IMR-90 (cell line): Measurements from ENCODE around the gene CHPT1. TPM values are rescaled to one million over a fixed set of nuclear protein-coding genes. Genes with fewer than 3 reads are reported as not detected.

Experiments
- ATAC-seq: fragments of 200-7000 bp; cut with Tn5 transposase; 2 replicates; pipeline ENCODE4 v1.9.1; 2020; ENCODE audit warnings: low read depth, mild to moderate bottlenecking, moderate library complexity
- BruUV-seq: library from RNA; stranded (reverse); fragments of 400-500 nt; replicated peaks from 2 replicates; lab custom pipeline; 2021; lab: Mats Ljungman, UMichigan
- CTCF ChIA-PET: fragments of 300-600 bp; formaldehyde crosslinking; extraction: SDS; loops from one replicate; lab custom pipeline; 2021; ENCODE audit warnings: antibody characterized with exemption; lab: Yijun Ruan, JAX
- POLR2A ChIA-PET: fragments of 300-600 bp; sonication (Branson Sonifier 250); formaldehyde crosslinking; loops from one replicate; lab custom pipeline; 2022; ENCODE audit warnings: antibody characterized with exemption; ENCODE audit not compliant: unreplicated experiment; lab: Charles Lee
- DNase-seq: peaks from one replicate; pipeline ENCODE4 v3.0.0; 2013
- H2AFZ ChIP-seq: replicated peaks from 2 replicates; pipeline ENCODE3; 2013; ENCODE audit warnings: low read length, mild to moderate bottlenecking; ENCODE audit not compliant: poor library complexity
- H2AK5ac ChIP-seq: 2 replicates; pipeline ENCODE4 v1.6.1; 2013; ENCODE audit warnings: low read depth, low read length, inconsistent platforms
- H2AK9ac ChIP-seq: replicated peaks from 2 replicates; pipeline ENCODE3; 2013; ENCODE audit warnings: mild to moderate bottlenecking, low read depth, low read length, moderate library complexity; ENCODE audit not compliant: poor library complexity
- H2BK120ac ChIP-seq: 2 replicates; pipeline ENCODE4 v1.6.1; 2013; ENCODE audit warnings: low read depth, low read length, inconsistent platforms
- H2BK15ac ChIP-seq: 3 replicates; pipeline ENCODE4 v1.6.1; 2013; ENCODE audit warnings: low read depth, low read length, inconsistent platforms
- H2BK20ac ChIP-seq: 2 replicates; pipeline ENCODE4 v1.6.1; 2013; ENCODE audit warnings: low read depth, mild to moderate bottlenecking, inconsistent platforms, low read length, moderate library complexity
- H2BK5ac ChIP-seq: 2 replicates; pipeline ENCODE4 v1.6.1; 2013; ENCODE audit warnings: mild to moderate bottlenecking, low read depth, low read length, inconsistent platforms; ENCODE audit not compliant: poor library complexity, severe bottlenecking
- H3K14ac ChIP-seq: replicated peaks from 2 replicates; pipeline ENCODE4 v1.6.1; 2013; ENCODE audit warnings: low read depth, low read length, inconsistent platforms
- H3K18ac ChIP-seq: 2 replicates; pipeline ENCODE4 v1.6.1; 2013; ENCODE audit warnings: low read depth, low read length, control low read depth
- H3K23ac ChIP-seq: 2 replicates; pipeline ENCODE4 v1.6.1; 2013; ENCODE audit warnings: low read depth, low read length, inconsistent platforms
- H3K27ac ChIP-seq: 2 replicates; pipeline ENCODE4 v1.5.1; 2013; ENCODE audit warnings: mild to moderate bottlenecking, control low read depth, low read length; ENCODE audit not compliant: insufficient read depth
- H3K27me3 ChIP-seq: 2 replicates; pipeline ENCODE4 v1.6.1; 2013; ENCODE audit warnings: low read length; ENCODE audit not compliant: control insufficient read depth, insufficient read depth
- H3K36me3 ChIP-seq: 2 replicates; pipeline ENCODE4 v1.6.1; 2013; ENCODE audit warnings: low read length, mixed read lengths; ENCODE audit not compliant: control insufficient read depth, insufficient read depth
- H3K4ac ChIP-seq: 2 replicates; pipeline ENCODE4 v1.6.1; 2013; ENCODE audit warnings: low read depth, low read length, inconsistent platforms
- H3K4me1 ChIP-seq: 2 replicates; pipeline ENCODE4 v1.6.1; 2013; ENCODE audit warnings: low read length, mixed read lengths; ENCODE audit not compliant: control insufficient read depth, insufficient read depth
- H3K4me2 ChIP-seq: 2 replicates; pipeline ENCODE4 v1.6.1; 2013; ENCODE audit warnings: low read depth, mild to moderate bottlenecking, control low read depth, low read length, moderate library complexity
- H3K4me3 ChIP-seq: 2 replicates; pipeline ENCODE4 v1.5.1; 2013; ENCODE audit warnings: low read depth, mild to moderate bottlenecking, control low read depth, low read length, moderate library complexity; ENCODE audit not compliant: insufficient read depth
- H3K56ac ChIP-seq: 2 replicates; pipeline ENCODE4 v1.6.1; 2013; ENCODE audit warnings: low read length, inconsistent platforms; ENCODE audit not compliant: insufficient read depth; ENCODE audit errors: extremely low read depth
- H3K79me1 ChIP-seq, 2 experiments: 2 replicates each; pipeline ENCODE4 v1.6.1; 2013; ENCODE audit warnings: low read length in 2 of 2, inconsistent platforms in 1 of 2, low read depth in 1 of 2
- H3K9ac ChIP-seq: 2 replicates; pipeline ENCODE4 v1.6.1; 2013; ENCODE audit warnings: low read depth, low read length, control low read depth
- H3K9me1 ChIP-seq: 2 replicates; pipeline ENCODE4 v1.6.1; 2013; ENCODE audit warnings: low read length, inconsistent platforms; ENCODE audit not compliant: insufficient read depth
- H3K9me3 ChIP-seq: 2 replicates; pipeline ENCODE4 v1.6.1; 2013; ENCODE audit warnings: low read length; ENCODE audit not compliant: control insufficient read depth, insufficient read depth
- H4K20me1 ChIP-seq: 2 replicates; pipeline ENCODE4 v1.6.1; 2013; ENCODE audit warnings: low read length, inconsistent platforms; ENCODE audit not compliant: insufficient read depth
- H4K5ac ChIP-seq: 2 replicates; pipeline ENCODE4 v1.6.1; 2013; ENCODE audit warnings: mild to moderate bottlenecking, low read depth, low read length, control low read depth
- H4K8ac ChIP-seq, 2 experiments: 2 replicates each; pipeline ENCODE4 v1.6.1; 2013; ENCODE audit warnings: low read depth in 2 of 2, low read length in 2 of 2, control low read depth in 1 of 2, inconsistent platforms in 1 of 2
- H4K91ac ChIP-seq: 2 replicates; pipeline ENCODE4 v1.6.1; 2013; ENCODE audit warnings: low read depth, low read length, inconsistent platforms; ENCODE audit not compliant: insufficient read depth
- CTCF ChIP-seq: conservative IDR thresholded peaks from 2 replicates; pipeline ENCODE4 v1.5.1; 2012; ENCODE audit warnings: mild to moderate bottlenecking, low read depth, low read length, improper control_type of control experiment
- POLR2A ChIP-seq: IDR thresholded peaks from 2 replicates; pipeline ENCODE4 v1.6.1; 2012; ENCODE audit warnings: mild to moderate bottlenecking, low read depth, low read length
- RAD21 ChIP-seq: IDR thresholded peaks from 2 replicates; pipeline ENCODE4 v1.6.1; 2012; ENCODE audit warnings: low read length, improper control_type of control experiment
- SMC3 ChIP-seq: fragments of 150-350 bp; IDR thresholded peaks from 2 replicates; pipeline ENCODE4 v1.6.1; 2016; ENCODE audit warnings: low read depth, mild to moderate bottlenecking, antibody characterized with exemption, low read length, moderate library complexity
- USF2 ChIP-seq: fragments of 150-350 bp; IDR thresholded peaks from 2 replicates; pipeline ENCODE4 v1.6.1; 2017; ENCODE audit warnings: mild to moderate bottlenecking, antibody characterized with exemption, low read length, low read depth
- WGBS, 2 experiments: methylation state at CpG; one replicate each; pipeline versions ENCODE4 v1.1.5 to v1.1.7; 2013; ENCODE audit warnings: missing lambda C conversion rate in 2 of 2; ENCODE audit not compliant: insufficient read length in 1 of 2; ENCODE audit errors: extremely low coverage in 2 of 2; 5-methylcytosine and 5-hydroxymethylcytosine counted together
- dilution Hi-C: fragments of 300-500 bp; cut with HindIII; formaldehyde crosslinking; loops from one replicate; pipeline ENCODE4 v1.14.3; 2018; ENCODE audit warnings: low sequenced_read_pairs; ENCODE audit not compliant: unreplicated experiment
- in situ Hi-C: fragments of 300-500 bp; cut with MboI; formaldehyde crosslinking; loops from 3 replicates; pipeline ENCODE4 v1.14.3; 2019; ENCODE audit warnings: low sequenced_read_pairs, inconsistent platforms, mixed read lengths
- intact Hi-C: fragments of 100-400 bp; cut with micrococcal nuclease; formaldehyde crosslinking; loops from 2 replicates; pipeline ENCODE4 v1.10.0; 2022
- polyA plus RNA-seq, 3 experiments: library from polyadenylated mRNA; depleted of rRNA; stranded (reverse); fragments of >200 nt; gene quantifications; 2 replicates each; pipeline ENCODE4 v1.2.3, GENCODE V29; 2012; ENCODE audit warnings: low replicate concordance in 1 of 3
- total RNA-seq: library from RNA; depleted of rRNA; stranded (reverse); fragments of >200 nt; gene quantifications from 2 replicates; pipeline ENCODE4 v1.2.3, GENCODE V29; 2012

Gene CHPT1
- total and polyA plus RNA-seq, 2 of the 4 experiments (the other 2 are of a cell fraction): 8.1 to 11.7 TPM

- TF ChIP-seq USF2: no peak
These were observed 74.8 kb downstream of the CHPT1 start (continued) for GRCh38 chr12:101772012-101772775.

GRCh38 chr12:101773650-101774162 is 76.3 kb downstream of the CHPT1 start:
- in situ Hi-C loops (no loop called here), dilution Hi-C loops (no loop called here), intact Hi-C loops (loop anchor here (1.0 to 10.0 kb wide), 6 partner anchors 57 to 991 kb away; partner anchors contain the start of gene GNPTAB)
- no peak overlapping the region for H3K27ac ChIP-seq
- H2BK20ac ChIP-seq: no peak overlapping the region; the same call in 1 of the 2 replicates
- H3K4me2 ChIP-seq: no peak overlapping the region
- H3K4me1 ChIP-seq: peaks cover 2% of the 10 kb centered on the region; the same call in 1 of the 2 replicates
- no peaks in the 10 kb centered on the region for H3K79me1 ChIP-seq
- H3K23ac ChIP-seq: no peak overlapping the region
- no peak overlapping the region for H3K9ac ChIP-seq
- peak; percentile 81 for TF ChIP-seq SMC3
- peak; percentile 97 for TF ChIP-seq CTCF
- no peak for TF ChIP-seq POLR2A
- TF ChIP-seq RAD21: peak; percentile 93
- H2AFZ ChIP-seq: no peak overlapping the region
- H3K9me1 ChIP-seq: 0 out of 2 replicates have a peak, but pooled peaks cover 3% of the 10 kb centered on the region
- H3K36me3 ChIP-seq: peaks cover 5% of the 10 kb centered on the region; the same call in 1 of the 2 replicates
- peak; percentile 75 for DNase-seq
- no peak overlapping the region for H4K5ac ChIP-seq
- H2BK15ac ChIP-seq: no peak overlapping the region
- H4K20me1 ChIP-seq: no peaks in the 10 kb centered on the region; the same call in 1 of the 2 replicates
- BruUV-seq: no TSS peak
- H3K14ac ChIP-seq: no peak overlapping the region
- no peak overlapping the region for H2AK5ac ChIP-seq
- H3K56ac ChIP-seq: no peak overlapping the region
- H3K9me3 ChIP-seq: no peaks in the 10 kb centered on the region
- H3K18ac ChIP-seq: no peak overlapping the region
- H2AK9ac ChIP-seq: no peak overlapping the region
- POLR2A ChIA-PET: interaction anchor here (0.6 kb wide), 1 partner anchor 56 kb away, joined by 4 read pairs; no protein-coding TSS in a partner anchor
- CTCF ChIA-PET: interaction anchor here (0.6 to 1.6 kb wide), 10 partner anchors 14 to 108 kb away, joined by 3 to 18 read pairs (median 3); partner anchors contain the start of gene GNPTAB
- WGBS, 2 experiments: 100% methylated on average over 1 of the region's 2 CpGs; no CpG with 5 or more reads in 1 of the 2 experiments
- H3K27me3 ChIP-seq: no peaks in the 10 kb centered on the region
- no peak overlapping the region for H3K4ac ChIP-seq
- ATAC-seq: peak; percentile 98
- no peak overlapping the region for H4K8ac ChIP-seq
- H2BK5ac ChIP-seq: no peak overlapping the region
- no peak overlapping the region for H4K91ac ChIP-seq
- H2BK120ac ChIP-seq: no peak overlapping the region
- no peak overlapping the region for H3K4me3 ChIP-seq
